Measurements from ENCODE around the gene KRTAP19-8. TPM values are rescaled to one million over a fixed set of nuclear protein-coding genes. Genes with fewer than 3 reads are reported as not detected.

Gene KRTAP19-8
- not detected for polyA plus RNA-seq (ENCODE audit: insufficient read length in 3 of 3)

- DNase-seq (ENCODE audit: low read depth in 3 of 3, low spot score in 2 of 3) = no peak
These were observed at the start of gene KRTAP19-8 for GRCh38 chr21:31038376-31038775. TSS of gene KRTAP19-8 (minus strand) at chr21:31038476. CDS start at chr21:31038443, 33 bp downstream.

- DNase-seq (ENCODE audit: low read depth in 3 of 3, low spot score in 2 of 3) = no peak
These were observed 49.6 kb upstream of the KRTAP19-8 start for GRCh38 chr21:31087639-31088473.

- no peak for DNase-seq (ENCODE audit: low read depth in 3 of 3, low spot score in 2 of 3)
These were observed 46.4 kb upstream of the KRTAP19-8 start for GRCh38 chr21:31084689-31085088.

- no peak for DNase-seq (ENCODE audit: low read depth in 3 of 3, low spot score in 2 of 3)
These were observed 40.5 kb upstream of the KRTAP19-8 start for GRCh38 chr21:31078796-31079195.

- no peak for DNase-seq (ENCODE audit: low read depth in 3 of 3, low spot score in 2 of 3)
These were observed 39.9 kb upstream of the KRTAP19-8 start for GRCh38 chr21:31078216-31078615.

- DNase-seq (ENCODE audit: low read depth in 3 of 3, low spot score in 2 of 3) = no peak
These were observed 37.6 kb upstream of the KRTAP19-8 start for GRCh38 chr21:31075848-31076247.

- DNase-seq (ENCODE audit: low read depth in 3 of 3, low spot score in 2 of 3) = no peak
These were observed 34.3 kb upstream of the KRTAP19-8 start for GRCh38 chr21:31072533-31072932.

GRCh38 chr21:31064803-31065202, 26.5 kb upstream of the KRTAP19-8 start:
- DNase-seq (ENCODE audit: low read depth in 3 of 3, low spot score in 2 of 3) = no peak

GRCh38 chr21:31052489-31053142, 14.3 kb upstream of the KRTAP19-8 start:
- no peak for DNase-seq (ENCODE audit: low read depth in 3 of 3, low spot score in 2 of 3)

- no peak for DNase-seq (ENCODE audit: low read depth in 3 of 3, low spot score in 2 of 3)
These were observed 12.4 kb upstream of the KRTAP19-8 start for GRCh38 chr21:31050577-31051157.

GRCh38 chr21:31045841-31046240, 7.6 kb upstream of the KRTAP19-8 start:
- no peak for DNase-seq (ENCODE audit: low read depth in 3 of 3, low spot score in 2 of 3)

GRCh38 chr21:31043471-31043870, 5.2 kb upstream of the KRTAP19-8 start:
- no peak for DNase-seq (ENCODE audit: low read depth in 3 of 3, low spot score in 2 of 3)

- no peak for DNase-seq (ENCODE audit: low read depth in 3 of 3, low spot score in 2 of 3)
These were observed 3.8 kb upstream of the KRTAP19-8 start for GRCh38 chr21:31042080-31042464.

- no peak for DNase-seq (ENCODE audit: low read depth in 3 of 3, low spot score in 2 of 3)
These were observed 3.2 kb upstream of the KRTAP19-8 start for GRCh38 chr21:31041295-31042079.

- no peak for DNase-seq (ENCODE audit: low read depth in 3 of 3, low spot score in 2 of 3)
These were observed 3.9 kb downstream of the KRTAP19-8 start for GRCh38 chr21:31034378-31034777.

GRCh38 chr21:31030367-31031106, 7.7 kb downstream of the KRTAP19-8 start:
- DNase-seq (ENCODE audit: low read depth in 3 of 3, low spot score in 2 of 3) = no peak

- no peak for DNase-seq (ENCODE audit: low read depth in 3 of 3, low spot score in 2 of 3)
These were observed 14.6 kb downstream of the KRTAP19-8 start for GRCh38 chr21:31023680-31024079.

- DNase-seq (ENCODE audit: low read depth in 3 of 3, low spot score in 2 of 3) = no peak
These were observed 16.0 kb downstream of the KRTAP19-8 start for GRCh38 chr21:31022306-31022705.

- no peak for DNase-seq (ENCODE audit: low read depth in 3 of 3, low spot score in 2 of 3)
These were observed 20.0 kb downstream of the KRTAP19-8 start for GRCh38 chr21:31018232-31018631.

- no peak for DNase-seq (ENCODE audit: low read depth in 3 of 3, low spot score in 2 of 3)
These were observed 23.4 kb downstream of the KRTAP19-8 start for GRCh38 chr21:31014891-31015290.

All from right renal cortex interstitium (tissue), 3 donors.